GM12892 (cell line): ENCODE data around the gene TGM1.

Experiments
- POLR2A ChIP-seq: IDR thresholded peaks from 2 replicates; pipeline ENCODE4 v1.6.1; 2011; ENCODE audit warnings: low read depth, low read length, control low read depth
- POLR2AphosphoS5 ChIP-seq: IDR thresholded peaks from 2 replicates; pipeline ENCODE4 v1.6.1; 2011; ENCODE audit warnings: low read depth, low read length, control low read depth
- TAF1 ChIP-seq: IDR thresholded peaks from 2 replicates; pipeline ENCODE4 v1.6.1; 2011; ENCODE audit warnings: low read depth, mild to moderate bottlenecking, control low read depth, low read length, borderline replicate concordance

DNA sequence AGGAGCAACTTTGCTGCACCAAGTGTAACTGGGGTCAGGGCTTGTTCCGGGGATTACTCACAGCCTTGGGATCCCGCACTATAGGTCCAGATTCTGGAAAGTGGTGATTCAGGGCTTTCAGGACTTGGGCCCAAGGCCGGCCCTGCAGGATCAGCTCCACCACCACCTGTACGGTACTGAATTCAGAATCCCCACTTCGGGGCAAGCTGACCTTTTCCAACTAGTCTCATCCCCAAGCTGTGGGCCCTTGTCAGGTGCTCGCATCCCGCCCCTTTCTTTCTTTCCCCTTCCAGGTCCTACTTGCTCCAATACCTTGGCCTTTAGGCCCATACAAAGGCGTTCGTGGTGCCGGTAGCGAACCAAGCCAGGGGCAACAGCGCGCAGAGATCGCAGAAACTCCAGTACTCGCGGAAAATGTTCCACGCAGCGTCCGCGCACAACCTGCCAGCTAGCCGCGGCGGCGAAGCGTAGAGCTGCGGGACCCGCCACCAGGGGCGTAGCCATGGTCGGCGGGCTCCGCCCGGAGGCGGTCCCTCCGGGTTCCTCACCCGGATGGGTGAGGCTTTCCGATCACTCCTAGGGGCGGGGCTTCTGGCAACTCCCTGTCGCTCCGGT, 21.0 kb downstream of the TGM1 start:
- TF ChIP-seq POLR2A, result no peak
- no peak for TF ChIP-seq POLR2AphosphoS5
- TF ChIP-seq TAF1, result no peak
